ENCODE results near the gene BEST1.

Gene BEST1

DNA sequence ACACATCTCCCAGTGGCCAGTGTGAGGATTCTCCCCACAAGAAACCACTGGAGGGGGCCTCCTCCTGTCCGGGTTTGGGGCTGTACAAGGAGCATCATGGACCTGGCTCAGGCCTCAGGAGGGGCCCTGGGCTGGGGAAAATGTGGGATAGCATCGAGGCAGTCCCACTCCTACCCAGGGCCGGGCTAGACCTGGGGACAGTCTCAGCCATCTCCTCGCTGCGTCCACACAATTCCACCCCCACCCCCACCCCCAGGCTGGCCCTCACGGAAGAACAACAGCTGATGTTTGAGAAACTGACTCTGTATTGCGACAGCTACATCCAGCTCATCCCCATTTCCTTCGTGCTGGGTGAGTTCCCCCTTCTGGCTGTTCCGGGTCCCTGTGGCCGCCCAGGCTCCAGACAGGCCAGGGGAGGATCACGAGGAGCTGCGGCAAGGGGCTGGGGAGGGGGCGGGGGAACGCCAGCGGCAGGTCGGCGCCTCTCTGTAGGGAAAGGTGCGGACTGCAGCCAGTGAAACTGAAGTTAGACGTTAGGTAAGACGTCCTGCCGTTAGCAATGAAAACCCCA, 4.8 kb downstream of the BEST1 start:
- TF ChIP-seq, protein P1, sequence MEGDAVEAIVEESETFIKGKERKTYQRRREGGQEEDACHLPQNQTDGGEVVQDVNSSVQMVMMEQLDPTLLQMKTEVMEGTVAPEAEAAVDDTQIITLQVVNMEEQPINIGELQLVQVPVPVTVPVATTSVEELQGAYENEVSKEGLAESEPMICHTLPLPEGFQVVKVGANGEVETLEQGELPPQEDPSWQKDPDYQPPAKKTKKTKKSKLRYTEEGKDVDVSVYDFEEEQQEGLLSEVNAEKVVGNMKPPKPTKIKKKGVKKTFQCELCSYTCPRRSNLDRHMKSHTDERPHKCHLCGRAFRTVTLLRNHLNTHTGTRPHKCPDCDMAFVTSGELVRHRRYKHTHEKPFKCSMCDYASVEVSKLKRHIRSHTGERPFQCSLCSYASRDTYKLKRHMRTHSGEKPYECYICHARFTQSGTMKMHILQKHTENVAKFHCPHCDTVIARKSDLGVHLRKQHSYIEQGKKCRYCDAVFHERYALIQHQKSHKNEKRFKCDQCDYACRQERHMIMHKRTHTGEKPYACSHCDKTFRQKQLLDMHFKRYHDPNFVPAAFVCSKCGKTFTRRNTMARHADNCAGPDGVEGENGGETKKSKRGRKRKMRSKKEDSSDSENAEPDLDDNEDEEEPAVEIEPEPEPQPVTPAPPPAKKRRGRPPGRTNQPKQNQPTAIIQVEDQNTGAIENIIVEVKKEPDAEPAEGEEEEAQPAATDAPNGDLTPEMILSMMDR (IDR thresholded peaks at IDR 0.05; ENCODE audit: insufficient read depth, low read length, missing control alignments): peak; percentile 54
- CTCF ChIA-PET: interaction anchor here (1.0 to 12.3 kb wide), 8 partner anchors 11 to 153 kb away, joined by 3 to 568 read pairs (median 4); no protein-coding TSS in a partner anchor
- no peak for DNase-seq (ENCODE audit: low read depth, low spot score)
- POLR2A ChIA-PET: interaction anchor here (0.6 to 1.4 kb wide), 4 partner anchors 9 to 84 kb away, joined by 4 to 6 read pairs (median 5); partner anchors contain the start of gene FTH1
- peak overlapping the region; percentile 37 for H3K4me3 ChIP-seq (ENCODE audit: low read depth, low read length)

DNA sequence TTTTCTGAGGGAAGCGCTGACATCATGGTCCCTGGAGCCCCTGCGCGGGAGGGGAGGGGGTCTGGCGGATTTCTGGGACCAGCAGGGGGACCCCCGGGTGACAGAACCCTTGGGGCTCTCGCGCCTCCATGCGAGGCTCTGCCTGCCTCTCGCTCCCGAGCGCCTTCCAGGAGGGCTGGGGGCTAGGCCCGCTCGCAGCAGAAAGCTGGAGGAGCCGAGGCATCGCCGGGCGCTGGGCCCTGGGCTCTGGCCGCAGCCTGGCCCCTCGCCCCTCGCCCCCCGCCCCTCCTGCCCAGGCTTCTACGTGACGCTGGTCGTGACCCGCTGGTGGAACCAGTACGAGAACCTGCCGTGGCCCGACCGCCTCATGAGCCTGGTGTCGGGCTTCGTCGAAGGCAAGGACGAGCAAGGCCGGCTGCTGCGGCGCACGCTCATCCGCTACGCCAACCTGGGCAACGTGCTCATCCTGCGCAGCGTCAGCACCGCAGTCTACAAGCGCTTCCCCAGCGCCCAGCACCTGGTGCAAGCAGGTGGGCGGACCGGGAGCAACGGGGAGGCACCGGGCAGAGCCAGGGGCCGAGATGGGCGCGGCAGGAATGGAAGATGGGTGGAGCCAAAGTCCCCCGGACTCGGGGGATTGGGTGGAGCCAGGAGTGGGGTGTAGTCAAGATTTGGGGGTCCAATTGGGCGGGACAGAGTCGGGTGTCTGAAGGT, 5.4 kb downstream of the BEST1 start:
- TF ChIP-seq, protein P1 (IDR thresholded peaks at IDR 0.05; ENCODE audit: insufficient read depth, low read length, missing control alignments): no peak
- POLR2A ChIA-PET: interaction anchor here (1.0 to 1.4 kb wide), 4 partner anchors 8 to 13 kb away, joined by 3 to 6 read pairs (median 5); partner anchors contain the start of gene FTH1
- peak overlapping the region; percentile 37 for H3K4me3 ChIP-seq (ENCODE audit: low read depth, low read length)
- DNase-seq (ENCODE audit: low read depth, low spot score): no peak
- CTCF ChIA-PET: interaction anchor here (1.0 to 12.3 kb wide), 8 partner anchors 10 to 152 kb away, joined by 3 to 568 read pairs (median 4); no protein-coding TSS in a partner anchor

DNA sequence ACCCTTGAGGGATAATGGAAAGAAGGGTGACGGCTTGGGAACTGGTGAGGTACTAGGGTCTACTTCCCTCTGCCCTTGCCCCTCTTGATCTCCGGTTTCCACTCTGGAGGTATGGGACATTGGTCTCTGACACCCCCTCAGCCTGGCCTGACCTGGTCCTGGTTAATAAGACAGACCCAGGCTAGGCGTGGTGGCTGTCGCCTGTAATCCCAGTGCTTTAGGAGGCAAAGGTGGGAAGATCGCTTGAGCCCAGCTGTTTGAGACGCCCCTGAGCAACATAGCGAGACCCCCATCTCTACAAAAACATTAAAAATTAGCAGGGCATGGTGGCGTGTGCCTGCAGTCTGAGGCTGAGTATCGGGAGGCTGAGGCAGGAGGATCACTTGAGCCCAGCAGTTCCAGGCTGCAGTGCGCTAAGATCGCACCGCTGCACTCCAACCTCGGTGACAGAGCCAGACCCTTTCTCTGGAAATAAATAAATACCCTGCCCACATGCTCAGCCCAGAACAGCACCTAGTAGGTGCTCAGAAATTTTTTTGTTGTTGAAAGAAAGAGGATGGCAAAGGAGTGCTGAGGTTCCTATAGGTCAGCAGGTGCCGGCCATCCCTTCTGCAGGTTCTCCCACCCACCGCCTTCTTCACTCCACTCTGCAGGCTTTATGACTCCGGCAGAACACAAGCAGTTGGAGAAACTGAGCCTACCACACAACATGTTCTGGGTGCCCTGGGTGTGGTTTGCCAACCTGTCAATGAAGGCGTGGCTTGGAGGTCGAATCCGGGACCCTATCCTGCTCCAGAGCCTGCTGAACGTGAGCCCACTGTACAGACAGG, 6.3 kb downstream of the BEST1 start:
- H3K4me3 ChIP-seq (ENCODE audit: low read depth, low read length): no peak overlapping the region
- CTCF ChIA-PET: interaction anchor here (1.0 to 7.4 kb wide), 4 partner anchors 9 to 125 kb away, joined by 3 to 73 read pairs (median 20); partner anchors contain the start of gene FTH1
- DNase-seq (ENCODE audit: low read depth, low spot score): no peak
- TF ChIP-seq, protein P1 (IDR thresholded peaks at IDR 0.05; ENCODE audit: insufficient read depth, low read length, missing control alignments): no peak
- POLR2A ChIA-PET: interaction anchor here (1.3 kb wide), 1 partner anchor 11 kb away, joined by 3 read pairs; the partner anchor contains the start of gene FTH1

DNA sequence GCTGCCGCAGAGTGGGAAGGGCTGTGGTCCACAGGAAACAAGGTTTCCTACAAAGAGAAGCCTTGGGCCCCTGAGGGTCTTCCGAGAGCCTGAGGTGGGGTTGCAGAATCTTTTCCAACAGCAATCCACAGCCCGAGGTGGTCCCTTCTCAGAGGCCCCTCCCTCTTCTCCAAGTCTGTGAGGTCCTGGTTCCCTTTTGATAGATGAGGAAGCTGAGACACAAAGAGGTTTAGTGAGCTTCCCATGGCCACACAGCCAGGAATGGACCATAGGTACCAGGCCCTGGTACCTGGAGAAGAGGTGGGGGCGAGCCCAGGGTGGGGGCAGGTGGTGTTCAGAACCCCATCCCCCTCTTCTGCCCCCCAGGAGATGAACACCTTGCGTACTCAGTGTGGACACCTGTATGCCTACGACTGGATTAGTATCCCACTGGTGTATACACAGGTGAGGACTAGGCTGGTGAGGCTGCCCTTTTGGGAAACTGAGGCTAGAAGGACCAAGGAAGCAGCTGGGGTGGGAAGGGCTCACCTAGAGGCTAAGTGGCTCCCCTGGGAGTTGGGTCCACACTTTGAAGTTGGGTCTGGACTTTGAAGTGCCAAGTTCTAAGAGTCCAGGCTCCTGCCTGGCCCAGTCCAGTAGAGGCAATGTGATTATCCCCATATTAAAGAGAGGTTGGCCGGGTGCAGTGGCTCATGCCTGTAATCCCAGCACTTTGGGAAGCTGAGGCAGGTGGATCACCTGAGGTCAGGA, 7.0 kb downstream of the BEST1 start:
- CTCF ChIA-PET: interaction anchor here (1.0 to 7.4 kb wide), 6 partner anchors 9 to 124 kb away, joined by 3 to 73 read pairs (median 4); partner anchors contain the start of gene FTH1
- POLR2A ChIA-PET: interaction anchor here (1.3 kb wide), 1 partner anchor 11 kb away, joined by 3 read pairs; the partner anchor contains the start of gene FTH1
- no peak for DNase-seq (ENCODE audit: low read depth, low spot score)
- H3K4me3 ChIP-seq (ENCODE audit: low read depth, low read length): no peak overlapping the region
- TF ChIP-seq, protein P1 (IDR thresholded peaks at IDR 0.05; ENCODE audit: insufficient read depth, low read length, missing control alignments): no peak

DNA sequence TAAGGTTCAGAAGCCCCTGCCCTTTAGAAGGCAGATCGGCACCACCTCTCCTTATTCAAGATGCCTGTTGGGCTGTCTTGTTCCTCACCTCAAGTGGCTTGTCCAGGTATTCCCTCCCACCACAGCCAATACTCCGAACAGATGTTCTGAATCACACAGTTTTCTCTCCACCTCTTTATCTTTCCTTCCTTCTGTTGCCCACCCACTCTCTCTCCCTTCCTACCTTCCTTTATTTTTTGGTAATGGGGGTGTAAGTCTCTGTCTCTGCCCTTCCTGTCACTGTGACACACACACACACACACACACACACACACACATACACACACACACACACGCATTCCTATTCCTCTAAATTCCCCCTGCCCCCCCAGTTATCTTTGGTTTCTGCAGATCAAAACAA, 8.4 kb downstream of the BEST1 start:
- H3K4me3 ChIP-seq (ENCODE audit: low read depth, low read length): no peak overlapping the region
- CTCF ChIA-PET: interaction anchor here (1.0 to 7.4 kb wide), 6 partner anchors 10 to 150 kb away, joined by 3 to 73 read pairs (median 4); no protein-coding TSS in a partner anchor
- POLR2A ChIA-PET: interaction anchor here (1.4 kb wide), 1 partner anchor 150 kb away, joined by 4 read pairs; no protein-coding TSS in a partner anchor
- TF ChIP-seq, protein P1 (IDR thresholded peaks at IDR 0.05; ENCODE audit: insufficient read depth, low read length, missing control alignments): no peak
- no peak for DNase-seq (ENCODE audit: low read depth, low spot score)

Data from AG04449 (cell line).